Stimulated activated CD8-positive, alpha-beta memory T cell treated with anti-CD3 and anti-CD28 coated beads, Interleukin-4, amount 100 ng/mL, for 4 hours (primary cell): ENCODE data around the gene MAEA.
"Not testable (repeated sequence)": the region's sequence is repeated elsewhere in the genome, so short reads cannot be mapped to it uniquely, and the experiment has no call there.

ENCODE experiments used
- DNase-seq, 2 donors: peaks; one replicate each; pipeline ENCODE4 v3.0.0-alpha.2; 2020; ENCODE audit warnings: low read depth in 2 of 2, low spot score in 1 of 2

Gene MAEA

GRCh38 chr4:1318488-1319213, 29.0 kb downstream of the MAEA start:
- no peak for DNase-seq

- no peak for DNase-seq
These were observed 31.8 kb downstream of the MAEA start for GRCh38 chr4:1321486-1321885.

GRCh38 chr4:1321946-1322650, 32.4 kb downstream of the MAEA start:
- DNase-seq = no peak

- no peak for DNase-seq
These were observed 33.6 kb downstream of the MAEA start for GRCh38 chr4:1323280-1323634.

- DNase-seq = no peak
These were observed 34.1 kb downstream of the MAEA start for GRCh38 chr4:1323635-1324442.

- not testable (repeated sequence) for DNase-seq
These were observed 34.9 kb downstream of the MAEA start for GRCh38 chr4:1324443-1325175.

- DNase-seq = no peak
These were observed 35.4 kb downstream of the MAEA start for GRCh38 chr4:1325176-1325480.

- no peak for DNase-seq
These were observed 36.3 kb downstream of the MAEA start for GRCh38 chr4:1325681-1326635.

- DNase-seq = no peak
These were observed 37.2 kb downstream of the MAEA start for GRCh38 chr4:1326751-1327525.

- no peak for DNase-seq
These were observed 38.0 kb downstream of the MAEA start for GRCh38 chr4:1327526-1328266.

GRCh38 chr4:1328267-1329155, 38.8 kb downstream of the MAEA start:
- no peak for DNase-seq

GRCh38 chr4:1329408-1330371, 40.0 kb downstream of the MAEA start:
- DNase-seq = no peak

GRCh38 chr4:1330761-1331590, 41.3 kb downstream of the MAEA start:
- peak; percentile 29 to 42 for DNase-seq

GRCh38 chr4:1331591-1332353, 42.1 kb downstream of the MAEA start:
- no peak for DNase-seq

GRCh38 chr4:1332686-1333085, 43.0 kb downstream of the MAEA start:
- no peak for DNase-seq
